ENCODE data around the gene SDE2.
A peak's percentile ranks its signal among the peaks of the same experiment; 100 is the strongest.
"Not testable (repeated sequence)": the region's sequence is repeated elsewhere in the genome, so short reads cannot be mapped to it uniquely, and the experiment has no call there.

Gene SDE2

DNA sequence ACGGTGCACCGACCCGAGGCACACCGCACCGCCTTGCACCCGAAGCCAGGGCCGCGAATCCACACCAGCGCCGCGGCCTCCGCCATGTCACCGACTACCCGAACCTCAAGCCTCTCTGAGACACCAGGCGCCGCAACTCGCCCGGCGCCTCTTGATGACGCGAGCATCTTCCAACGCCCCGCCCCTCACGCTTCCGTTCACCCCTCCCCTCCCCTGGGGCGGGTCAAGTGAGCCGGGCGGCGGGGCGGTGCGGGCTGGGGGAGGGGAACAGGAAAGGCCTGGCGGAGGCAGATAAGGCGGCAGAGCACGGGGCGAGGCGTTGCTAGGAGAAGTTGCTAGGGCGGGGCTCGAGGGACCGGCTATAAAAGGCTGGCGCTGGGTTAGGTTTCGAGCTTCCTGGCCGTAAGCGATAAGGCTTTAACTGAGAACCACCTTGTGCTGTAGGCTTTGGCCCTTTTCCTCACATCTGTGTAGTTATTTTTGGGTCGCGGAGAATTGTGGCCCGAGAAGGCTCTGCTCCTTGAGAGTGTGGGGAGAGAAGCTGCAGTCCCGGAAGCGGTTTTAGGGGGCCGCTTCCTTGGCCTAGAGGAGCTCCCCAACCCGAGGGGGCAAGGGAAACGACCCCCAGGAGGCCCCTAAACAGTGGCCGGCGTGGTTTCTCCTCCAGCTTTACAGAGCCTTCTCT lies at the start of gene SDE2:
Gene SDE2 (minus strand): TSS at position 117 of the 685 bp plus-strand sequence. CDS start 31 bp downstream, at position 86.
- peak; percentile 99 for DNase-seq

DNA sequence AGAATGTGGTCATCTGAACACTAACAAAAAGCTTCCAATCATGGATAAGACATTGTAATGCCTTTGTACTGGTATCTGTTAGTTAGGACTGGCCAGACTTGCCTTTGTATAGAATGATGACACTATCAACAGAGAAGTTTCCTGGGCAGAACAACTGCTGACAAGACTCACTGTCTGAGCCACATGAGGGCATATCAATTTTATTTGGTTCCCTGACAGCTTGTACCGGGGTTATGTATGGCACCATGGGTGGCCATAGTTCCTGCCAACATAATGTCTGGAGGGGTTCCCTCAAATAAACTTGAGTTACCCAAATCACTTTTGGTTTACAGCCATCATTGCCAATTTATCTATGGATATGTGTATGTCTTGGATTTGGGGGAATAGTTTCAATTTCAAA lies 49.7 kb upstream of the SDE2 start:
- no peak for DNase-seq

DNA sequence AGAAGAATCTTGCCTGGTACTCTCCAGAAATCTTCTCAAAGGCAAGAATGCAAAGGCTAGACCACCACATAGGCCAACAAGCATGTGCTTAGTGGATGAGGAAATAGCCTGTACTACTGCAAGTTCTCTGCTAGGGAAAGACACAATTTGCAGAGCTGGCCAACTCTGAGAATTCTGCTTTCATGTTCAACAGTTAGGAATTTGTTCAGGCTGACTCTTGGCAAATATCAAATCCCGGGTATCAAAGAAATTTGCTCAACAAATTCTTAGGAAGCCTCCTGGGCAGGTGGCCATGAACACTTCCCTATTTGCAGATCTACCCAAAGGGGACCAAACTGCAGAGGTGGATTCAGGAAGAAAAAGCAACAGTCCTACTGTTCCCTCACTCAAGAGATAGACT lies 48.4 kb upstream of the SDE2 start:
- DNase-seq = no peak

DNA sequence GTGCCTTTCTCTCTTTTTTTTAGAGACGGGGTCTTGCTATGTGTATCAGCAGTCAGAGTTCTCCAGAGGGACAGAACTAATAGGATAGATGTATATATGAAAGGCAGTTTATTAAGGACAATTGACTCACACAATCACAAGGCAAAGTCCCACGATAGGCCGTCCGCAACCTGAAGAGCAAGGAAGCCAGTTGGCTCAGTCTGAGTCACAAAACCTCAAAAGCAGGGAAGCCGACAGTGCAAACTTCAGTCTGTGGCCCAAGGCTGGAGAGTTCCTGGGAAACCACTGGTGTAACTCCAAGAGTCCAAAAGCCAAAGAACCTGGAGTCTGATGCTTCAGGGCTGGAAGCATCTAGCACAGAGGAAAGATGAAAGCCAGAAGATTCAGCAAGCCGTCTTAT lies 47.1 kb upstream of the SDE2 start:
- no peak for DNase-seq

DNA sequence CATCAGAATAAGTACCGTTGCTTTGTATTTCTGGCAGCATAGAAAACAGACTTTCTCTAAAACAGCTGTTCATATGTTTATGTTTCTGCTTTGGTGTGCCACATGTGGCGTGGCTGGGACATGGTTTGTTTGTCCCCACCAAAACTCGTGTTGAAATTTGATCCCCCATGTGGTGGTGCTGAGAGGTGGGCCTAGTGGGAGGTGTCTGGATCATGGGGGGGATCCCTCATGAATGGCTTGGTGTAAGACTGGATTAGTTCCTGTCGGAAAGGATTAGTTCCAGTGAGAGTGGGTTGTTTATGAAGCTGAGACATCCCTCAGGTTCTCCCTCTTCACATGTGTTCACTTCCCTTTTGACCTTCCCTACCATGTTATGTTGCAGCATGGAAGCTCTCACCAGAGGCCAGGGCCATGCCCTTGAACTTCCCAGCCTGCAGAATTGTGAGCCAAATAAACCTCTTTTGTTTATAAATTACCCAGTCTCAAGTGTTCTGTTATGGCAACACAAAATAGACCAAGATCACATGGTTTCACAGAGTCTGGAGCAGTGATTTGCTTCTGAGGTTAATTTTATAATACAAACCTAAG lies 45.5 kb upstream of the SDE2 start:
- no peak for DNase-seq

DNA sequence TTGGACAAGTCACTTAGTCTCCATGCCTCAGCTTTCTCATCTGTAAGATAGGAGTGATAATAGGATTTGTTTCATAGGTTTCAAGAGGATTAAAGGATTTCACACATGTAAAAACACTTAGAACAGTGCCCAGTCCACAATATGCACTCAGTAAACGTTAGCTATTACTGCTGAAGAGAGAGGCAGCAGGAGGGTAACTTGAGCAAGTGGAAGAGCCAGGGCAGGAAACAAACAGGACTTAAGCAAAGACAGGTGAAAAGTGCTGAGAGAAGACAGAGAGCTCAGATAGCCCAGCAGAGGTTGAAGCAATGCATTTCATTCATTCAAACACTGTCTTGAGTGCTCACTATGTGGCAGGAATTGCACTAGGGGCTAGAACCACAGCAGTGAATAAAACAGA lies 42.3 kb upstream of the SDE2 start:
- no peak for DNase-seq

DNA sequence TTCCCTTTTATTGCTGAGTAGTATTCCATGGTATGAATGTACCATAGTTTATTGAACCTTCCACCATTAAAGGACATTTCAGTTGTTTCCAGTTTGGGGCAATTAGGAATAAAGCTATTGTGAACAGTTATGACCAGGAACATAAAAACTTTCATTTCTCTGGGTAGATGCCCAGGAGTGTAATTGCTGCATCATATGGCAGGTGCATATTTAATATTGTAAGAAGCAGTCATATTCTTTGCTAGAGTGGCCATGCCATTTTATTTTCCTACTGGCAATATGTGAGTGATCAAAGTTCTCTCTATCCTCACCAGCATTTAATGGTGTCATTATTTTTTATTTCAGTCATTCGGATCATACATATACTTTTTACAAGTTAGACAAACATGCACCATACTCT lies 39.5 kb upstream of the SDE2 start:
- DNase-seq = no peak

DNA sequence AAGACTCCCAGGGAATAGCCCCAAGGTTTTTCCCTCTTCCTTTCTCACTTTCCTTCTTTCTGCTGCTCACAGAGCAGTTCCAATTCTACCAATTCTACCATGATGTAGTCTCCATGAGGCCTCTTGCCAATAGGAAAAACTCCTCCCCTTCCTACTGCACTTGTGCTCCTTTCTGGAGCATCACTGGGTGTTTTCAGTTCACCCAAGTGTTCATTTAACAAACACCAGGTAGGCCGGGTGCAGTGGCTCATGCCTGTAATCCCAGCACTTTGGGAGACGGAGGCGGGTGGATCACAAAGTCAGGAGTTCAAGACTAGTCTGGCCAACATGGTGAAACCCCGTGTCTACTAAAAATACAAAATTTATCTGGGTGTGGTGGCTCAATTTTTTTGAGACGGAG lies 36.8 kb upstream of the SDE2 start:
- no peak for DNase-seq

DNA sequence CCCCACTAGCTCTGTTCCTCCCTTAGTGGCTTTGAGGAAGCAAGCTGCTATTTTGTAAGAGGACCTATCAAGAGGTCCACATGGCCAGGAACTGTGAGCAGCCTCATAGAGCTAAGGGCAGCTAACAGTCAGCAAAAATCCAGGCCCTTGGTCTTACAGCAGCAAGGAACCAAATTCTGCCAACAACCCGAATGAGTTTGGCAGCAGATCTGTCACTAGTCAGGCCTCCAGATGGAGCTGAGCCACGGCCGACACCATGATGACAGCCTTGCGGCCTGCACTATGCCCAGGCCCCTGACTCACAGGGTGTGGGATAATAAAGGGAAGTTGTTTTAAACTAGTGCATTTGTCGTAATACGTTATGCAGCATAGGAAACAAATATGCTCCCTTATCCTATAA lies 35.3 kb upstream of the SDE2 start:
- no peak for DNase-seq

DNA sequence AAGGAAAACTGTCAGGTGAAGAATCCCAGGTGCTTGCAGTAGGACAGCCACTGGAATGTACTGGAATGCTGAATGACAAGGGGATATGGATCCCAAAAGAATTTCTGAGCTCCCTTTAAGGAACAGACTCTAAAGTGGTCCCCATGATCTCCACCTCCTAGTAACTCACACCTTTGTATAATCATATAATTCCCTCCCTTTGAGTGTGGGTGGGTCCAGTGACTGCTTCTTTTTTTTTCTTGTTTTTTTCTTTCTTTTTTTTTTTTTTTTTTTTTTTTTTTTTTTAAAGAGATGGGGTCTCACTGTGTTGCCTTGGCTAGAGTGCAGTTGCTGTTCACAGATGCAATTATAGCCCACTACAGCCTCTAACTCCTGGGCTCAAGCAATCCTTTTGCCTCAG lies 34.8 kb upstream of the SDE2 start:
- DNase-seq = no peak

DNA sequence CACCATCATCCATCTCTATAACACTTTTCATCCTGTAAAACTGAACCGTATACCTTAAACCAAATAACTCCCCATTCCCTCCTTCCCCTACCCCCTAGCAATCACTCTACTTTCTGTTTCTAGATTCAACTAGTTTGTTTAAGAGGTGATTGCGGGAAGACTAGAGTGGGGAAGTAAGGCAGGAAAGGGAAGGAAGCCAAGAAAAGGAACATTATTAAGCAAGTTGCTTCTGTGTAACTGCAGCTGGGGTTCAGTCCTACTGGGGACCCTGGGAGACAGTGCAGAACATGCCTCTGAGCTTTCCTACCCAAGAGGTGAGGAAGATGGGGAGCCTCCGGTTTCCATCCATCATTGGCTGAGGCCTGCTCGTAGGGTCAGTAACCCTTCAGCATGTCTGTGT lies 34.4 kb upstream of the SDE2 start:
- no peak for DNase-seq

DNA sequence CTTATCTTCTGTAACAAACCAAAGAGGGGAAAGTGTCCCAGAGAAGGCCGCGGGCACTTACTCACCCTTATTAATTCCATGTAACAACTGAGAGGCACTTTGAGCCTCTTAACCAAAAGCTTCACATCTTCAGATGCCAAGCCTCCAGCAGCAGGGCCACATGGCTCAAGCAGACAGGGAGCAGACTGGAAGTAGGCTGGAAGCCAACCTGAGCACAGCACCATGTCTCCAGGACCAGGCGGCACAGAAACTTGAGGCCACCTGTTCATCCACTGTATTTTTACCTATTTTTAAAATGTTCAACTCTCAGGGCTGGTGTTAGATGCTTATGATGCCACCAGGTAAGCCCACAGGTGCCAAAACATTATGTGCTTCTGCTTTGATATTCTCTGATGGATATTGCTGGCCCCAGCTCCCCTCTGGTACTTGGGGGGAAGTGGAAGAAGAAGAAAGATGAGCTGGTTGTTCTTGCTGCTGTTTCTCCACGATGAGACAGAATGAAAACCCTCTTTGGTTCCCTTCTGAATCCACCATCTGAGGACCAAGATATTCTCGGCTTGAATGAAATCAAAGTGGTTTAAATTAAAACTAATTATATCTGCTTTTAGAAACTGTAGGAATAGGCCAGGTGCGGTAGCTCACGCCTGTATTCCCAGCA lies 30.6 kb upstream of the SDE2 start:
- DNase-seq = no peak

DNA sequence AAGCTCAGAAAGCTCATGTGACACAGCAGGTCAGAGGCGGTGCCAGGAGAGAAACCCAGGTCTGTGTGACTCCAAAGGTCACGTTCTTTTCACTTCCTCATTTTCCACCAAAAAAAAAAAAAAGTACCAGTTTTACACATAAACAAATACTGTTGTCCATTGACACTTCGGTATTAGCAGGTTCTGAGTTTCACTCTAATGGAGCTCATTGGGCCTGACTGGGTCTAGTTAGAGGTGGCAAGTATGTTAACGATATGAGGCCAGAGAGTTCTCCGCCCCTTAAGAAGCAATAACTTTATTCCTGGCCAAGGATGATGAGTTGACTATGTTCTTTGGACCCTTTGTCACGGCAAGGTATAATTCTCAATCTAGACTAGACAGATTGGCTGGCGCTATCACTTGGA lies 30.0 kb upstream of the SDE2 start:
- DNase-seq = no peak

DNA sequence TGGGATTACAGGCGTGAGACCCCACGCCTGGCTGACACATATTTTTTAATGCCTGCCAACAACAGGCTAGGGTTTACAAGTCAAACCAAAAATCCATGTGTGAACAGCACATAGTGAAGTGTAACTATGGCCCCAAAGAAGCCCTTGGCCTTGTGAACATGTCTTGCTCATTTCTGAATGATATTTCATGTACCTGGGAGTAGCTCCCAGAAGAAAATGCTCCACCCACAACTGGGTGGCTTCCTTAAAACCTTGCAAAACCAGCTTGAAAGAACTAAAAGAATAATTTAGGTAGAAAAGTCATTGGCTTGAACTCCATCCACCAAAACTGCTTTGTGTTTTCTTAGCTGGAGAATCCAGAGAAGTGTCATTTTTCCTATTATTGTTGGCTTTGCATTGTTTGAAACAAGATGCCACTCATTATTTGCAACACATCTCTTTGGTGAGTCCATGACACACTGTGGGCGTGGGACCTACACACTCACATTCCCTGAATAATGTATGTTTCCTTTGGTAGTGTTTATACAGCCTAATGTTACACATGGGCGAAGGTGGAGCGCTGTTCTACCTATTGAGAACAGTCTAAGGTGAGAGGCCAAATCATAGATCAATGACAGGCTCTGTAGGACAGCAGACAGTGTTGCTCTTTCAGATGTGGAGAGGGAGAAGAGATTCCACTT lies 28.5 kb upstream of the SDE2 start:
- DNase-seq = no peak

DNA sequence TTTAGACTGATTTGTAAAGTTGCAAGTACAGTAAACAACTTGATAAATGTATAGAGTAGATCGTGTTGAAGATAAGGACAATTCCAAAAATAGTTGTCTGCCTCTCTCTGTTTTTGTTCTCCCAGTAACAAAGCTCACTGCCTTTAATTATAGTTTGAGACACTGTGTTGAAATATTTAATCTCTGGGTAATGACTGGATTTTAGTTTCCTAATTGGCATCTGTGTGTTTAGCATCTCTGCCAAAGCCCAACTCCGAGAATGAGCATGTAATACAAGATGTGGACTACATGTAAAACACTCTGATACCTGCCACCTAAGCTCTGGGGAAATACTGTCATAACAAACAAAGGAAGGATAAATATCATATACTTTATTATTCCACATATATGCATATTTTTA lies 27.7 kb upstream of the SDE2 start:
- DNase-seq = no peak

DNA sequence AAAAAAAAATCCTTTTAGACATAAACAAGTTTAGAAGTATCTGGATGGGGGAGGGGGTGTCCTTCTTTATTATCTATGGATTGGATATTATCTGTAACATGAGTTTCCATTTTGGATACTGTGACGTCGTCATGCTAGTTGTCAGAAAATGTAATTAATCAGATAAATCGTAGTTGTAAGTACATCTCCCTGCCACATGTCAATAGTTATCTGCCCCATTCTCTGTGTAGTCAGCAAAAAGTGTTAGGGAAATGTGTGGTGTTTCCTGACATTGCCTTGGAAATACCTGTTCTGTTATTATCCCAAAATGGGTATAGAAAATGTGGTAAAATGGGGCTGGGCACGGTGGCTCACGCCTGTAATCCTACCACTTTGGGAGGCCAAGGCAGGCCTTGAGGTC lies 24.6 kb upstream of the SDE2 start:
- no peak for DNase-seq

DNA sequence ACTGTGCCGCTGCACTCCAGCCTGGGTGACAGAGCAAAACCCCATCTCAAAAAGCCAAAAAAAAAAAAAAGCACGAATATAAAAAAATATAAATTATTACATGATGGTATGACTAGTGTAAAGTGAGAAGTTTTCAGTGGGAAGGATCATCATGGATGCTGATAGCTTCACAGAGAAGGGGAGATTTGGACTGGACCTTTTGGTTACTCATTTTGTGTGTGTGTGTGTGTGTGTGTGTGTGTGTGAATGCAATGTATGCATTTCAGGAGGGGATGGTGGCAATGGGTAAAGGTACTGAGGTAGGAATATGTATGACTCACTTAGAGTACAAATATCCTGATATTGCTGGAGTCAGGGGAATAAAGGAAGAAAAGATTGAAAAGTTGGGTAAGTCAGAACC lies 22.7 kb upstream of the SDE2 start:
- no peak for DNase-seq

DNA sequence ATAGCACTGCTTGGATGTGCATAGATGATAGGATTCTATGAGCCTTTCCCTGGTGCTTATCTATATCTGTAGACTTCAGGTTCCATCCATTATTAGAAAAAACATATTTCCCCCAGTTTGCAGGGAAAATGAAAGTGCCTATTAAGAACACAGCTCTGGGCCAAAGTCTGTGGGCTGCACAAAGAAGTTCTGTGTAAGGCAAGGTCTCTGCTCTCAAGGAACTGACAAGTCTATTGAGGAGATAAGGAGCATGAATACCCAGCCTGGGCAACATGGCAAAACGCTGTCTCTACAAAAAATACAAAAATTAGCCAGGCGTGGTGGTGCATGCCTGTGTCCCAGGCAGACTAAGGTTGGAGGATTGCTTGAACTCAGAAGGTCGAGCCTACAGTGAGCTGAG lies 22.3 kb upstream of the SDE2 start:
- no peak for DNase-seq

DNA sequence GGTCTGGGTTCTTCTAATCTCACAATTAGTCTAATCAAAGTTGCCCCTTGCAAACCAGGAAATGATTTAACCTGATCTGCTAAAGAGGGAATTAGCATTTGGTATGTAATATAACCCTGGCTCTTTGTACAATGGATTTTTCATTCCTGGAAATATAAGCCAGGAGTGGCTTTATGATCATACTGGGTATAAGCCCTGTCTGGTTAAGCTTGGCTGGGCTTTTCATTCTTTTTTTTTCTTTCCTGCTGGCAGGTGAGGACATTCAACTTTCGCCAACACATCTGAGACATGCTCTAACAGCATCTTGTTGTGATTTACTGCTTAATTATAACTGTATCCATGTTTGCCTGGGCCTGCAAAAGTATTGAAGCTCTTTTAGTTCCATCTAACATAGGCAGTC lies 20.4 kb upstream of the SDE2 start:
- DNase-seq = peak; percentile 85

DNA sequence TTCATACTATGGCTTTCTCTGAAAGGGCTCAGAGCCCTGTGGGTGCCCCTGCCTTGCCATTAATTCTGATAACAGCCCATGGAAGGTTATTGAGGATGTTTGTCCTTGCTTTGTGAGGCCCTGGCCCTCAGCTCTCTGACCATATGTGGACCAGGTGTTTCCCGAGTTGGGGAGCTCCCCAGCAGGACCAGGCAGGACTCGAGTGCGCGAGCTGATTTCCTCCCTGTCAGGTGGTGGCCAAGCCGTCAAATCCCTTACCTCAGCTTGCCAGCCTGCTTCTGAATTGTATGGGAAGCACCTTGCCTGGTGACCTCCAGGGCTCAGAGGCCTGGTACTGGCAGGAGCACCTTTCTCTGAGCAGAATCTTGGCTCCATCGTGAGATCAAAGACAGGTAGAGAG lies 17.9 kb upstream of the SDE2 start:
- no peak for DNase-seq

DNA sequence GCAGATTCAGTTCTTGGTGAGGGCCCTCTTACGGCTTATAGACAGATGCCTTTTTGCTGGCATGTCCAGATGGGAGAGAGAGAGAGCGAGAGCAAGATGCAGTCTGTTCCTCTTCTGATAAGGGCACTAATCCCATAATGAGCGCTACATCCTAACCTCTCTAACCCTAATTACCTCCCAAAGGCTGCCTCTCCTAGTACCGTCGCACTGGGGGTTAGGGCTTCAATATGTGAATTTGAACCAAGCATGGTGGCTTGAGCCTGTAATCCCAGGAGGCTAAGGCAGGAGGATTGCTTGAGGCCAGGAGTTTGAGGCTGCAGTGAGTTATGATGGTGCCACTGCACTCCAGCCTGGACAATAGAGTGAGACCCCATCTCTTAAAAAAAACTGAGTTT lies 10.5 kb upstream of the SDE2 start:
- DNase-seq = no peak

DNA sequence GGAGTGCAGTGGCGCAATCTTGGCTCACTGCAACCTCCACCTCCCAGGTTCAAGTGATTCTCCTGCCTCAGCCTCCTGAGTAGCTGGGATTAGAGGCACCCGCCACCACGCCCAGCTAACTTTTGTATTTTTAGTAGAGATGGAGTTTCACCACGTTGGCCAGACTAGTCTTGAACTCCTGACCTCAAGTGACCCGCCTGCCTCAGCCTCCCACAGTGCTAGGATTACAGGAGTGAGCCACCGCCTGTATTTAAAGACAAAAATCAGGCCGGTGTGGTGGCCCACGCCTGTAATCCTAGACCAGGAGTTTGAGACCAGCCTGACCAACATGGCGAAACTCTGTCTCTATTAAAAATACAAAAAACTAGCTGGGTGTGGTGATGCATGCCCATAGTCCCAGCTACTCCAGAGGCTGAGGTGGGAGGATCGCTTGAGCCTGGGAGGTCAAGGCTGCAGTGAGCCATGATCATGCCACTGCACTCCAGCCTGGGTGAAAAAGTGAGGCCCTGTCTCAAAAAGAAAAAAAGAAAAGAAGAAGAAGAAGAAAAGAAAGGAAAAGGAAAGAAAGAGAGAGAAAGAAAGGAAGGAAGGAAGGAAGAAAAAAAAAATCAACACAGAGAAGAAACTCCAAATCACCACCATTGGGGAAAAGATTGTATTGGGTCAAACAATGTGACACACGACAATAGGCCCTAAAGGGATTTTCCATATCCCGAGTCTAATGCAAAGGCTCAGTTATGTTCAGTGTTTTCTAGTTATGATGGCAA lies 8.2 kb upstream of the SDE2 start:
- not testable (repeated sequence) for DNase-seq

DNA sequence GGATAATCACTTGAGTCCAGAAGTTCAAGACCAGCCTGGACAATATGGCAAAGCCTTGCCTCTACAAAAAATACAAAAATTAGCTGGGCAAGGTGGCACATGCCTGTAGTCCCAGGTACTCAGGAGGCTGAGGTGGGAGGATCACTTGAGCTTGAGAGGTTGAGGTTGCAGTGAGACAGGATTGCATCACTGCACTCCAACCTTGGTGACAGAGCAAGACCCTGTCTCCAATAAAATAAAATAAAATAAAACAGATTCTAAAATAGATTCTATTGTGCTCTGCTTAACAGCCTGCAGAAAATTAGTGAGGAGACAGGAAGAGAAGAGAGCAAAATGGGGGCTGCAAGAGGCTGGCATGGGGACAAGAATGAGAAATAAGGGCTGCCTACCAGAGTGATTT lies 7.5 kb upstream of the SDE2 start:
- DNase-seq = no peak

Data from DMS153 (cell line).